HepG2 (cell line): ENCODE data around the gene NOSTRIN. TPM values are rescaled to one million over a fixed set of nuclear protein-coding genes. Genes with fewer than 3 reads are reported as not detected.

ENCODE experiments used
- ATAC-seq: fragments of 200-7000 bp; cut with Tn5 transposase; 3 replicates; pipeline ENCODE4 v1.9.1; 2020; ENCODE audit warnings: mild to moderate bottlenecking, moderate library complexity
- BruUV-seq: library from RNA; stranded (reverse); fragments of 400-500 nt; replicated peaks from 2 replicates; lab custom pipeline; 2021; lab: Mats Ljungman, UMichigan
- CTCF ChIA-PET: fragments of 300-600 bp; formaldehyde crosslinking; extraction: SDS; loops from one replicate; lab custom pipeline; 2021; ENCODE audit warnings: low total read pairs, inconsistent platforms, low intra/inter-chr PET ratio; lab: Yijun Ruan, JAX
- POLR2A ChIA-PET: fragments of 350-600 bp; sonication (Branson Sonifier 250); formaldehyde crosslinking; loops from one replicate; lab custom pipeline; 2020; ENCODE audit warnings: antibody characterized with exemption, inconsistent platforms; lab: Yijun Ruan, JAX
- DNase-seq: peaks from one replicate; pipeline ENCODE4 v3.0.0-alpha.2; 2015; ENCODE audit warnings: low spot score
- FAIRE-seq: peaks from 3 replicates; lab custom pipeline; 2011; peaks lifted over from hg19 to GRCh38; lab: Jason Lieb, UNC
- H2AFZ ChIP-seq: one replicate; pipeline ENCODE4 v1.6.1; 2011; ENCODE audit warnings: low read length, inconsistent platforms
- H3K27ac ChIP-seq: fragments of 300-600 bp; 3 replicates; pipeline ENCODE4 v1.8.0; 2011; ENCODE audit warnings: mixed run types, mild to moderate bottlenecking, mixed read lengths, low read length, inconsistent platforms; ENCODE audit not compliant: insufficient read depth; ENCODE audit errors: extremely low read length
- H3K27me3 ChIP-seq, 2 experiments: fragments of 200-600 bp in 1 of 2; 2 replicates in 1 of 2; 3 replicates in 1 of 2; pipeline versions ENCODE4 v1.6.0 to v1.8.0; 2011; ENCODE audit warnings: low read length in 2 of 2, mild to moderate bottlenecking in 2 of 2, moderate library complexity in 2 of 2, inconsistent platforms in 1 of 2; ENCODE audit not compliant: insufficient read depth in 2 of 2, control insufficient read depth in 1 of 2
- H3K36me3 ChIP-seq, 2 experiments: fragments of 200-600 bp in 1 of 2; replicated peaks in 1 of 2; 2 replicates in 1 of 2; 3 replicates in 1 of 2; pipeline versions ENCODE4 v1.5.1 to v1.8.0; 2011; ENCODE audit warnings: low read length in 2 of 2, inconsistent platforms in 1 of 2; ENCODE audit not compliant: insufficient read depth in 2 of 2, control insufficient read depth in 1 of 2
- H3K4me1 ChIP-seq: 2 replicates; pipeline ENCODE4 v1.5.1; 2012; ENCODE audit warnings: low read length, inconsistent platforms; ENCODE audit not compliant: insufficient read depth
- H3K4me2 ChIP-seq: 2 replicates; pipeline ENCODE4 v1.6.0; 2011; ENCODE audit warnings: low read depth, low read length, inconsistent platforms
- H3K4me3 ChIP-seq, 3 experiments: fragments of 200-600 bp in 1 of 3; sonication (generic), shearing (Covaris generic) in 1 of 3; replicated peaks in 1 of 3; 2 replicates each; pipeline ENCODE4 v1.5.1; 2011 to 2016; ENCODE audit warnings: low read length in 3 of 3, inconsistent platforms in 2 of 3, low read depth in 2 of 3, mild to moderate bottlenecking in 2 of 3, control low read depth in 1 of 3, mixed read lengths in 1 of 3; ENCODE audit not compliant: insufficient read depth in 1 of 3
- H3K79me2 ChIP-seq: one replicate; pipeline ENCODE4 v1.6.1; 2011; ENCODE audit warnings: low read length, inconsistent platforms; ENCODE audit not compliant: insufficient read depth
- H3K9ac ChIP-seq: 2 replicates; pipeline ENCODE4 v1.6.0; 2011; ENCODE audit warnings: mild to moderate bottlenecking, low read depth, low read length, inconsistent platforms; ENCODE audit not compliant: insufficient read depth
- H3K9me3 ChIP-seq: 2 replicates; pipeline ENCODE4 v1.5.1; 2012; ENCODE audit warnings: mild to moderate bottlenecking, low read length
- H4K20me1 ChIP-seq: 2 replicates; pipeline ENCODE4 v1.6.0; 2011; ENCODE audit warnings: inconsistent platforms, mild to moderate bottlenecking, low read length, moderate library complexity; ENCODE audit not compliant: insufficient read depth
- ATM ChIP-seq: fragments of 450-650 bp; IDR thresholded peaks from 2 replicates; pipeline ENCODE4 v1.7.1; 2017; ENCODE audit warnings: mild to moderate bottlenecking, borderline replicate concordance
- FOXO1 ChIP-seq: sonication (generic); formaldehyde crosslinking; IDR thresholded peaks from 2 replicates; pipeline ENCODE4 v1.4.0; 2020; ENCODE audit warnings: missing genetic modification reagents
- FUBP1 ChIP-seq: sonication (generic); formaldehyde crosslinking; IDR thresholded peaks from 2 replicates; pipeline ENCODE4 v1.5.1; 2020; ENCODE audit warnings: missing genetic modification reagents, mild to moderate bottlenecking, borderline replicate concordance
- HNF4G ChIP-seq, 2 experiments: sonication (generic) in 1 of 2; formaldehyde crosslinking in 1 of 2; IDR thresholded peaks; 2 replicates each; pipeline versions ENCODE4 v1.4.0 to v1.6.1; 2011 to 2020; ENCODE audit warnings: borderline replicate concordance in 2 of 2, low read depth in 2 of 2, mild to moderate bottlenecking in 2 of 2, low read length in 1 of 2, missing genetic modification reagents in 1 of 2, moderate library complexity in 1 of 2
- JARID2 ChIP-seq: sonication (generic); formaldehyde crosslinking; IDR thresholded peaks from 2 replicates; pipeline ENCODE4 v1.8.1; 2023; ENCODE audit warnings: missing genetic modification reagents, inconsistent platforms; ENCODE audit not compliant: insufficient replicate concordance
- MEF2D ChIP-seq: sonication (generic); formaldehyde crosslinking; IDR thresholded peaks from 2 replicates; pipeline ENCODE4 v1.5.1; 2020; ENCODE audit warnings: mild to moderate bottlenecking, missing genetic modification reagents
- PAWR ChIP-seq: sonication (generic); formaldehyde crosslinking; IDR thresholded peaks from 2 replicates; pipeline ENCODE4 v1.4.0; 2020; ENCODE audit warnings: missing genetic modification reagents, mild to moderate bottlenecking, borderline replicate concordance
- PHF5A ChIP-seq: IDR thresholded peaks from one replicate; pipeline ENCODE4 v1.6.1; 2018; ENCODE audit warnings: low read depth, missing genetic modification reagents; ENCODE audit not compliant: unreplicated experiment
- SRF ChIP-seq: IDR thresholded peaks from 2 replicates; pipeline ENCODE4 v1.6.1; 2011; ENCODE audit warnings: mild to moderate bottlenecking, low read depth, low read length, moderate library complexity
- SUZ12 ChIP-seq: fragments of 150-350 bp; IDR thresholded peaks from 2 replicates; pipeline ENCODE4 v1.6.1; 2014; ENCODE audit warnings: low read depth, low read length
- TOPORS ChIP-seq: sonication (generic); formaldehyde crosslinking; IDR thresholded peaks from 2 replicates; pipeline ENCODE4 v1.8.0; 2023; ENCODE audit warnings: mild to moderate bottlenecking, missing genetic modification reagents
- WIZ ChIP-seq: sonication (generic); formaldehyde crosslinking; IDR thresholded peaks from 2 replicates; pipeline ENCODE4 v1.5.1; 2020; ENCODE audit warnings: mild to moderate bottlenecking, missing genetic modification reagents
- ZBED4 ChIP-seq: sonication (generic); formaldehyde crosslinking; IDR thresholded peaks from 2 replicates; pipeline ENCODE4 v1.4.0; 2020; ENCODE audit warnings: missing genetic modification reagents, borderline replicate concordance
- ZBTB42 ChIP-seq: sonication (generic); formaldehyde crosslinking; IDR thresholded peaks from 2 replicates; pipeline ENCODE4 v1.5.0; 2020; ENCODE audit warnings: mild to moderate bottlenecking, missing genetic modification reagents
- ZMAT5 ChIP-seq: sonication (generic); formaldehyde crosslinking; IDR thresholded peaks from 2 replicates; pipeline ENCODE4 v1.5.0; 2020; ENCODE audit warnings: mild to moderate bottlenecking, low read depth, missing genetic modification reagents, borderline replicate concordance
- ZNF224 ChIP-seq: sonication (generic); formaldehyde crosslinking; IDR thresholded peaks from 2 replicates; pipeline ENCODE4 v1.5.0; 2020; ENCODE audit warnings: mild to moderate bottlenecking, missing genetic modification reagents
- ZNF501 ChIP-seq: sonication (generic); formaldehyde crosslinking; IDR thresholded peaks from 2 replicates; pipeline ENCODE4 v1.5.1; 2020; ENCODE audit warnings: mild to moderate bottlenecking, moderate library complexity, missing genetic modification reagents
- ZNF543 ChIP-seq: sonication (generic); formaldehyde crosslinking; IDR thresholded peaks from 2 replicates; pipeline ENCODE4 v1.4.0; 2020; ENCODE audit warnings: mild to moderate bottlenecking, missing genetic modification reagents
- ZNF678 ChIP-seq: sonication (generic); formaldehyde crosslinking; IDR thresholded peaks from 2 replicates; pipeline ENCODE4 v1.4.0; 2020; ENCODE audit warnings: mild to moderate bottlenecking, missing genetic modification reagents
- ZNF761 ChIP-seq: sonication (generic); formaldehyde crosslinking; conservative IDR thresholded peaks from 2 replicates; pipeline ENCODE4 v1.4.0; 2020; ENCODE audit warnings: mild to moderate bottlenecking, missing genetic modification reagents
- WGBS: methylation state at CpG from one replicate; pipeline ENCODE4 v1.1.6; 2017; ENCODE audit warnings: low lambda C conversion rate; 5-methylcytosine and 5-hydroxymethylcytosine counted together
- in situ Hi-C: cut with HindIII; loops from 2 replicates; pipeline ENCODE4 v1.10.0; 2017; ENCODE audit warnings: low pct_unique_long_range_greater_than_20kb; ENCODE audit not compliant: extremely low pct_ligation_motif_present
- intact Hi-C: fragments of 100-400 bp; cut with micrococcal nuclease; formaldehyde crosslinking; loops from one replicate; pipeline ENCODE4 v1.10.0; 2022; ENCODE audit not compliant: unreplicated experiment
- polyA plus RNA-seq, 8 experiments: library from polyadenylated mRNA; depleted of rRNA in 3 of 8; stranded (reverse) in 7 of 8; unstranded in 1 of 8; fragments of >200 nt; fragmentation: Illumina TruSeq in 4 of 8; extraction: Trizol in 4 of 8; gene quantifications; 2 replicates each; pipeline versions ENCODE4 v1.2.1 to v1.2.3, GENCODE V29; 2011 to 2016; ENCODE audit warnings: low read depth in 4 of 8, missing spikeins in 1 of 8, mixed read lengths in 1 of 8; ENCODE audit not compliant: insufficient read depth in 1 of 8
- total RNA-seq, 5 experiments: library from RNA; depleted of rRNA; stranded (reverse); fragments of >200 nt; fragmentation: Illumina TruSeq; extraction: Trizol; gene quantifications; 2 replicates each; pipeline ENCODE4 v1.2.3, GENCODE V29; 2016; ENCODE audit warnings: low read depth in 1 of 5

NOSTRIN gene
- total and polyA plus RNA-seq, 2 of the 13 experiments (the other 11 are each of a cell fraction or from before 2014, with no cell fraction given) = 0.22 TPM

- TF ChIP-seq ZBED4 (CRISPR knock-in tag) (no peak), ZBTB42 (CRISPR knock-in tag) (no peak), SRF (no peak), ATM (no peak), PAWR (no peak), ZNF543 (CRISPR knock-in tag) (no peak), PHF5A (CRISPR knock-in tag) (no peak), ZNF761 (CRISPR knock-in tag) (no peak), WIZ (CRISPR knock-in tag) (no peak)
These were observed 7.8 kb downstream of the NOSTRIN start (continued) for GRCh38 chr2:168810235-168810634.

GRCh38 chr2:168811696-168812095, 9.3 kb downstream of the NOSTRIN start:
- no peak for FAIRE-seq
- in situ Hi-C loops = no loop called here
- DNase-seq = no peak
- CTCF ChIA-PET = no interaction called here
- Histone ChIP-seq H3K4me2 (no peak overlapping the region), H3K27me3 (no peaks in the 10 kb centered on the region), H3K9ac (no peak overlapping the region), H3K36me3 (no peaks in the 10 kb centered on the region), H3K27ac (no peak overlapping the region), H3K9me3 (no peaks in the 10 kb centered on the region), H3K4me3 (no peak overlapping the region), H3K79me2 (no peaks in the 10 kb centered on the region), H2AFZ (no peak overlapping the region), H3K4me1 (peaks cover 12% of the 10 kb centered on the region), H4K20me1 (no peaks in the 10 kb centered on the region)
- 27% methylated on average over 3 of the region's 3 CpGs for WGBS
- POLR2A ChIA-PET = no interaction called here
- intact Hi-C loops = no loop called here
- no TSS peak for BruUV-seq
- ATAC-seq = no peak
- no peak for TF ChIP-seq MEF2D
- no peak for TF ChIP-seq ZNF501 (CRISPR knock-in tag)
- no peak for TF ChIP-seq ZMAT5 (CRISPR knock-in tag)
- no peak for TF ChIP-seq HNF4G (IDR thresholded peaks at IDR 0.05; ENCODE audit: borderline replicate concordance, low read depth, low read length)
- no peak for TF ChIP-seq HNF4G (CRISPR knock-in tag; IDR thresholded peaks at IDR 0.05; ENCODE audit: borderline replicate concordance, low read depth)
- TF ChIP-seq ZNF224 (CRISPR knock-in tag) = no peak
- no peak for TF ChIP-seq JARID2 (CRISPR knock-in tag)
- TF ChIP-seq SUZ12 = no peak
- TF ChIP-seq ZNF678 (CRISPR knock-in tag) = no peak
- TF ChIP-seq TOPORS (CRISPR knock-in tag) = no peak
- no peak for TF ChIP-seq FOXO1 (CRISPR knock-in tag)
- no peak for TF ChIP-seq FUBP1 (CRISPR knock-in tag)
